ENCODE data around the gene TLR4. TPM values are rescaled to one million over a fixed set of nuclear protein-coding genes. Genes with fewer than 3 reads are reported as not detected.

Gene TLR4
- total RNA-seq, 1 experiment from 2014 or later: 0.07 TPM

DNA sequence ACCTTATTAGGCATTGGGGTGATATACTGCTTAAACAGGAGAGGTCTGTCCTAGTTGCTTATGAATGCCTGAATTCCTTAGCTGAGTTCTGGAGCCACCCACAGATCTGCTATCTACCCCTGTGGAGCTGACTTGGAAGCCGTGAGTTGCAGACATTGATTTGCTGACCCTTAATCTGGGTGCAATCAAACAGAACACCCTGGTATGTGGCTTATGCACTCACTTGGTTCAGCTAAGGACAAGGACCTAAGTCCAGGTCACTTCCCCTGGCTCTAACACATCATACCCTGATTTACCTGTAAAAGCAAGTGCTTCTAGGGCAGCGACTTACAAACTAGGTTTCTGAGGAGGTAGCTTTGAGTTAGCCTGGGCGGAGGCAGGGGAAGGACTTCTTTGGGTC is 41.6 kb upstream of the TLR4 start:
- Histone ChIP-seq H2BK12ac (ENCODE audit: insufficient read length, low read depth, low read length) (no peak overlapping the region), H2AFZ (ENCODE audit: low read length) (no peak overlapping the region), H4K8ac (replicated peaks; ENCODE audit: insufficient read length, low read depth, low read length) (no peak overlapping the region), H3K14ac (ENCODE audit: insufficient read depth, low read length) (no peak overlapping the region), H2BK5ac (ENCODE audit: insufficient read length, low read length) (no peak overlapping the region), H3K4me2 (ENCODE audit: insufficient read depth, insufficient read length, low read length) (no peak overlapping the region), H3K79me2 (ENCODE audit: insufficient read depth, low read length) (no peaks in the 10 kb centered on the region), H3K4me1 (ENCODE audit: insufficient read depth, low read length) (no peaks in the 10 kb centered on the region), H2AK5ac (ENCODE audit: insufficient read length, low read length) (no peak overlapping the region), H3K56ac (ENCODE audit: insufficient read length, low read depth, low read length) (no peak overlapping the region), H4K5ac (ENCODE audit: insufficient read length, low read depth, low read length) (no peak overlapping the region), H2BK20ac (ENCODE audit: low read depth, low read length, poor library complexity, severe bottlenecking) (no peak overlapping the region), H3T11ph (ENCODE audit: low read length) (no peak overlapping the region), H3K9me3 (ENCODE audit: control insufficient read depth, low read depth, low read length) (no peaks in the 10 kb centered on the region), H2BK15ac (ENCODE audit: low read depth, low read length) (no peak overlapping the region), H3K4ac (ENCODE audit: low read depth, low read length) (no peak overlapping the region), H3K9ac (ENCODE audit: extremely low read depth, insufficient read length, low read length) (no peak overlapping the region), H3K79me1 (ENCODE audit: insufficient read depth, low read depth, low read length, poor library complexity, severe bottlenecking) (no peaks in the 10 kb centered on the region), H4K91ac (ENCODE audit: insufficient read length, low read depth, low read length) (no peak overlapping the region), H3K27me3 (ENCODE audit: insufficient read depth, low read length) (peaks cover 2% of the 10 kb centered on the region; the same call in 1 of the 2 replicates), H2BK120ac (ENCODE audit: low read depth, low read length, poor library complexity, severe bottlenecking) (no peak overlapping the region), H3K23me2 (ENCODE audit: insufficient read length, low read depth, low read length, poor library complexity, severe bottlenecking) (no peaks in the 10 kb centered on the region), H3K27ac (ENCODE audit: insufficient read length, low read depth, low read length) (no peak overlapping the region), H3K23ac (ENCODE audit: insufficient read length, low read depth, low read length) (no peak overlapping the region), H3K18ac (ENCODE audit: insufficient read length, low read depth, low read length) (no peak overlapping the region), H4K20me1 (ENCODE audit: control insufficient read depth, insufficient read depth, insufficient read length) (no peaks in the 10 kb centered on the region)
- Mint-ChIP-seq H3K4me3 (no peak overlapping the region), H3K27me3 (ENCODE audit: low read depth) (no peaks in the 10 kb centered on the region), H3K36me3 (ENCODE audit: insufficient read depth in 1 of 3, low read depth in 3 of 3) (no peaks in the 10 kb centered on the region), H3K9me3 (no peaks in the 10 kb centered on the region), H3K4me1 (no peaks in the 10 kb centered on the region; a peak in 1 of 4 replicates), H3K27ac (no peak overlapping the region)
- TF ChIP-seq CTCF (conservative IDR thresholded peaks at IDR 0.05): no peak
- no peak for DNase-seq
- WGBS (ENCODE audit: extremely low coverage, insufficient read length, low lambda C conversion rate): no CpG with 5 or more reads among the region's 3 CpGs
